Testis (tissue), 2 donors: ENCODE data around the gene ASB18.

Experiments
- CTCF ChIP-seq, 3 experiments: fragments of 450-650 bp in 2 of 3; fragments of 200-600 bp in 1 of 3; sonication (generic) in 1 of 3; IDR thresholded peaks; one replicate each; pipeline ENCODE4 v1.5.1; 2016 to 2019; ENCODE audit warnings: antibody characterized with exemption in 3 of 3, mild to moderate bottlenecking in 2 of 3, moderate library complexity in 1 of 3
- POLR2A ChIP-seq: fragments of 450-650 bp; IDR thresholded peaks from one replicate; pipeline ENCODE4 v1.6.1; 2017; ENCODE audit warnings: antibody characterized with exemption, mild to moderate bottlenecking, moderate library complexity

- TF ChIP-seq POLR2A: no peak
- TF ChIP-seq CTCF (IDR thresholded peaks at IDR 0.05): no peak
Measured at GRCh38 chr2:236179236-236180075, 84.8 kb downstream of the ASB18 start.
